Stimulated activated CD8-positive, alpha-beta memory T cell treated with anti-CD3 and anti-CD28 coated beads, Interleukin-2, amount 100 ng/mL, for 48 hours (primary cell): Measurements from ENCODE around the gene HELLS.
"Not testable (repeated sequence)": the region's sequence is repeated elsewhere in the genome, so short reads cannot be mapped to it uniquely, and the experiment has no call there.

Experiments used
- DNase-seq, 2 donors: peaks; one replicate each; pipeline ENCODE4 v3.0.0-alpha.2; 2020; ENCODE audit warnings: low read depth in 2 of 2

HELLS gene

DNA sequence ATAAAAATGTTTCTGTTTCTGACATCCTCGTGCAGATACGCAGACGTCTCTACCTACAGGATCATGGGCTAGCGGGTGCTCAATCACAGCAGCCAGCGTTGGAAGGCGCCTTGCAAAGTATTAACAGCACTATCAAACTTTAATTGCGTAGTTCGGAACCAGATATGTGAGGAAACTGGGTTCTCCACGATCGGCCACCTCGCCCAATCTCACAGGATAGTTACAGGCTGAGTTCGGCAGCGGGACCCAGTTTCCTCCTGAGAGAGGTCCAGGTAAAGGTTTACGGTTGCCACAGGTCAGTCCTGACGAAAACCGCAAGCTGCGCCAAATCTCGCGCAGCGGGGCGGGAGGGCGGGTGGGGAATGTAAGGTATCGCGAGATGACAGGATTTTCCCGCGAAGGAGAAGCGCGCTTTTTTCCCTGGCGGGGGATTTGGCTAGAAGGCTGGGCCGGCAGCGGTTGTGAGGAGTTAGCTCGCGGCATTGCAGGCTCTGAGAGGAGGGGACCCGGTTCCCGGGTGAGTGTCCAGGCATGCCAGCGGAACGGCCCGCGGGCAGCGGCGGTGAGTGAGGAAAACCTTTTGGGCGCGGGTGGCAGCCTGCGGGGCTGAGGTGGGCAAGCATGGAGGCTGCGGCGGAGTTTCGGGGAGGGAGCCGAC is at the start of gene HELLS:
HELLS (plus strand) TSS at position 398 of the 658 bp plus-strand sequence; CDS start at position 532, 134 bp downstream.
- DNase-seq: peak; percentile 63 to 67

DNA sequence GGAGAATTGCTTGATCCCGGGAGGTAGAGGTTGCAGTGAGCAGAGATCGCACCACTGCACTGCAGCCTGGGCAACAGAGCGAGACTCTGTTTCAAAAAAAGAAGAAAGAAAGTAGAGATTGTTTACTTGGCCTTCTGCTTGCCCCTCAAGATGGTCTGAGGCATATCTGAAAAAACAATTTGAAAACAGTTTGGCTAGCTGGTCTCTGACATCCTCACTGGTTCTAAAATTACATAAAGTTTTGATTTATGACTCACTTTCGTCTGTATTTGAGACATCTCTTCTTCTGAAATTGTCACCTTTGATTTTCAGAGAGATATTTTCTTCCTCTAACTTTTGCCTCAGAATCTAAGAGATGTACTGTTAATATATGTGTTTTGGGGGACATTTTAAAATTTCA is 49.6 kb upstream of the HELLS start:
- no peak for DNase-seq

DNA sequence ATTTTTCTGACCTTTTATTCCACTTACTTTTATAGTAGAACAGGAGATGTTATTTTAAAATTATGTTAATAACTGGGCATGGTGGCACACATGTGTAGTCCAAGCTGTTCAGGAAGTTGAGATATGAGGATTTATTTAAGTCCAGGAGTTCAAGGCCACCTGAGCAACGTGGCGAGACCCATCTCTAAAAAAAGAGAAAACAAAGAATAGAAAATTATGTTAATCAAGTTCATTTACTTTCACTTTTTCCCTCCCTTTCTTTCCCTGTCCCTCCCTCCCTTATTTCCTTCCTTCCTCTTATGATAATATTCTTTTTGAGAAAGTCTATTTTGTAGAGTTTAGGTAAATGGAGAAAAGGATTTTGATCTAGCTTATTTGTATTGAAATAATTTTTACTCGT is 48.9 kb upstream of the HELLS start:
- no peak for DNase-seq

DNA sequence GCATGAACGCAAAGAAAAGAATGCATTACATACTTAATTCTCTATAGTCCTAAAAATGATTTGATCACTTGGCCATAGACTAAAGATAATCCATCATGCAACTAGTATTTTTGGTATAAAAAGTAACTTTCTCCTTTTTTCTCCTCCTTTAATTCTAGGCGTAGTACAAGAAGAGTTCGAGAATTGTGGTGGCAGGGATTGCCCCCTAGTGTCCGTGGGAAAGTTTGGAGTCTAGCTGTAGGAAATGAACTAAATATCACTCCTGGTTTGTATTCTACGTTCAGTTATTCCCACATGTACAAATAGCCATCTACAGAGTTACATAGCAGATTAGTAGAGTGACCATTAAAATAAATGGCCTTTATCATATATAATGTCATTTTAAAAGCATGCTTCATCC is 45.5 kb upstream of the HELLS start:
- DNase-seq: no peak

DNA sequence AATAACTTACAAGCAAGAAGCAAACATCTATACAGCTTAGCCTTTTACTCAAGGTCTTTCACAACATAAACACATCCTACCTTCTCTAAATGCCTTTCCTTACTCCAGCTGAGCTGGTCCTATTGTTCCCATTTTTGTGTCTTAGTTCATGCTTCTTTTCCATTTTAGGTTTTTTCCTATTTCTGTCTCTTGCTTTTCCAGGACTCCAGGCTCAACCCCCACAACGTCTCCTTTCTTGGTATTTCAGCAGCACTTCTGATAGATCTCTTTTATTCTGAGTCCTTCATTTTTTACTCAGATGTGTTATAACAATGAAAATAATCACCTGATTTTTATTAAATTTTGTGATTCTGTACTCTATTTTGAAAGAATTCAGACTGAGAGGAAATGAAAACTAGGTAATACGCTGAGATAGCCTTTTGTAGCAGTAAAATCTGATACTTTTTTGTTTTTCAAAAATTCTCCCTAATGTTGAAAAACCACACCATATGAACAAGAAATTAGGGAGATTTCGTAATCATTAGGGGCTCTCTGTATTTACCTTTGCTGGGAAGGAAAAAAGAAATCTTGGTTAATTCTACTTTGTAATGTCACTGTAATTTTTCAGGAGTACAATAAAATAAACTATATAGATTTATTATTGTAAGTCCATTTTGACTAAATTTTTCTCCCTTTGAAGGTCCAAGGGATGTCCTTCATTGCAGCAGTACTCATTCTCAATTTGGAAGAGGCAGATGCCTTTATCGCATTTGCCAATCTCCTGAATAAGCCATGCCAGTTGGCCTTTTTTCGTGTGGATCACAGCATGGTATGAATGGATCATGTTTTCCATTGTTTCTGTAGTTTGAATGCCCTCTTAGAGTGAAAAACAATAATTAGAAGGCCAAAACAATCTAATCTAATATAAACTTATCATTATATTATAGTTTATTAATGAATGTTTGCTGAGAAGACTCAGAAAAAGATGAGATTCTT is 24.0 kb upstream of the HELLS start:
- no peak for DNase-seq

DNA sequence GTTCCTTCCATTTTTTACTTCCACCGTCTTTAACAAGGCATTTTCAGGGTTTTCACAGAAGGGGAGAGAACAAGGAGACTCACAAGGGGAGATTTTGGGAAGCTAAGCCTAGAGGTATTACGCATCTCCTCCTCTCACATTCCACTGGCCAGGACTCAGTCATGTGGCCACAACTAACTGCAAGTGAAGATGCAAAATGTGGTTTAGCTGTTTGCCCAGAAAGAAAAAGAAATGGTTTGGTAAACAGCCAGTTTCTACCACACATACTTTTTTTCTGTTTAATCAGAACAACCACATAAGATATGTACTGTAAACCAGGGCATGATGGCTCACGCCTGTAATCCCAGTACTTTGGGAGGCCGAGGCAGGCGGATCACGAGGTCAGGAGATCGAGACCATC is 21.4 kb upstream of the HELLS start:
- no peak for DNase-seq

DNA sequence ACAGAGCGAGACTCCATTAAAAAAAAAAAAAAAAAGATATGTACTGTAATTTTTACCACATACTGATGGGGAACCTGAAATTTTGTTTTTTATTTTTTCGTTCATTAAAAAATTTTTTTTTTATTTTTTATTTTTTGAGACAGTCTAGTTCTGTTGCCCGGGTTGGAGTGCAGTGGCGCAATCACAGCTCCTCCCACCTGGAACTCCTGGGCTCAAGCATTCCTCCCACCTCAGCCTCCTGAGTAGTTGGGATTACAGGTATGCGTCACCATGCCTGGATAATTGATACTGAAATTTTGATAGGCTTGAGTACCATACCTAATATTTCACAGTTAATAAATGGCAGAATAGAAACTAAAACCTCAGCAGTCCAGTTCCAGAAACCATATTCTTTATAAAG is 20.9 kb upstream of the HELLS start:
- no peak for DNase-seq

DNA sequence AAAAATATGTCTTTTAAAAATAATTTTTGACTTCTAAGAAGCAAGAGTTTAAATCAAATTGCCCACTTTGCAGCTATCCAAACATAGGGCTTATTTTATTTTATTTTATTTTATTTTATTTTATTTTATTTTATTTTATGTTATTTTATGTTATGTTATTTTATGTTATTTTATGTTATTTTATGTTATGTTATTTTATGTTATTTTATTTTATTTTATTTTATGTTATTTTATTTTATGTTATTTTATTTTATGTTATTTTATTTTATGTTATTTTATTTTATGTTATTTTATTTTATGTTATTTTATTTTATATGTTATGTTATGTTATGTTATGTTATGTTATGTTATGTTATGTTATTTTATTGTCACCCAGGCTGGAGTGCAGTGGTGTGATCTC is 14.0 kb upstream of the HELLS start:
- not testable (repeated sequence) for DNase-seq

DNA sequence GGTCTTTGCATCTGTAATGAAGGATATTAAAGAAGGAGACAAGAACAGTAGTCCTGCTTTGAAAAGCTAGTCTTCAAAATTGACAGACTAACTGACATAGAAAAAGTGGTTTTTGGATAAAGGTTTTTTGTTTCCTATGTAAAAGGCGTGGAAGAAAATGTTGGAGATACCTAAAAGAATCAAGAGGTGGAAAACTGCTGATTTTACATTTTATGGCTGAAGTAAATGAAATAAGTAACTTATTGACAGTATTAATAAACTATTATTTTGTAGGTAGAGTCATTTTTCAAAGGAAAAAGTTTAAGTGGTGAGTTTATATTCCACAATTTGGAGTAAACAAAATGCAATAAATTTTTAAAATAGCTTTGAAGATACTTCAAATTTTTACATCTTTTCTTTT is 12.6 kb upstream of the HELLS start:
- DNase-seq: no peak

DNA sequence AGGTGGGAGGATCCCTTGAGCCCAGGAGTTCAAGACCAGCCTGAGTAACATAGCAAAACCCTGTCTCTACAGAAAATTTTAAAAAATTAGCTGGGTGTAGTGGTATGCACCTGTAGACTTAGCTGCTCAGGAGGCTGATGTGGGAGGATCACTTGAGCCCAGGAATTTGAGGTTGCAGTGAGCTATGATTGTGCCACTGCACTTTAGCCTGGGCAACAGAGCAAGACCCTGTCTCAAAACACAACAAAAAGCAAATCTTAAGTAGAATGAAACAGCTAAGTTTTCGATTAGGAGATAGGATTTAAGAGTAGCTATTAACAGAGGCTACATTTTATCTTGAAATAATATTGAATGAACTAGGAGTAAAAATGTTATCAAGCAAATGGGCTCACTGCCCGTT is 3.3 kb upstream of the HELLS start:
- not testable (repeated sequence) for DNase-seq

DNA sequence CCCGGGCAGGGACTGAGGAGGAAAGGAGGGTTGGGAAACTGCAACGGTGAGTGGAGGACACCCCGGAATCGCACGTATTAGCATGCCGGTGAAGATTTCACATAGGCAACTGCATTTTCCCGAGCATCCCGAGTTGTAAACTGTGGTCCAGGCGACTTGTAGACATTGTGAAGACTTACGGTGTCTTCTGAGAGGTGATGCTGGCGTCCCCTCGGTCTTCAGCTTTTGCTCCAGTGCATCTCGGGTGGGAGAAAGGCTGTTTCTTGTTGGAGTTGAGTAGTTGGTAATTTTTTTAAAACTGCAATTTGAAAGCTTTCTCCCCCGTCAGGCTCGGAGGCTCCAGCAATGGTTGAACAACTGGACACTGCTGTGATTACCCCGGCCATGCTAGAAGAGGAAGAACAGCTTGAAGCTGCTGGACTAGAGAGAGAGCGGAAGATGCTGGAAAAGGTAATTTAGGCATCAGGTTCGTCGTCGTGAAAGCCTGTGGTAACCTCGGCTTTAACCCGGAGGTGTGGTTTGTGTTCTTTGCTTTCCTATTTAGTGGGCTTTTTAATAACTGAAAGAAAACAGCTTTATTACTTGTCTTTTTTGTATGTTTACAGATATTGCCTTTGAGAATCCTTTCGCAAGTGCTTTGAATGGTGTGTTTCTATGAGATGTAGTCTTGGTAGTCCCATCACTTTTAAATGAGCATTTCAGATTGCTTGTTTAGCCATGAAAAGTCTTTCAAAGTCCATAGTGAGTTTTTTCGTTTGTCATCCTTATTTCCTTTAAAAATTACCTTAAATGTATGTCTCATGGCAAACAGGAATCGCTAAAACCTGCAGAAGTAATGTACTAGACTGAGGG is 687 bp downstream of the HELLS start:
- no peak for DNase-seq

DNA sequence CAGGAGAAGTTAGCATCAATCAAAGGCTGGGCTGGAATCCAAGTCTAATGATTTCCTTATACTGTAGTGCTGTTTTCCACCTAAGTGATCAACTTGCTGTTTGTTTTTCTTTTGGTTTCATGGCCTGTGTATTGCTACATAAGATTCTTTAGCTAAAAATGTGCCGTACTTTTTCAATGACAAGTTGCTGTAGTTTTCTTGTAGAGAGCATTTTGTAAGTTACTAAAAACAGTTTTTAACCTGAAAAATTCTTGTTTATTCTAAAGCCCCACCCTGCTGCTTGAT is 1.3 kb downstream of the HELLS start:
- DNase-seq: no peak

DNA sequence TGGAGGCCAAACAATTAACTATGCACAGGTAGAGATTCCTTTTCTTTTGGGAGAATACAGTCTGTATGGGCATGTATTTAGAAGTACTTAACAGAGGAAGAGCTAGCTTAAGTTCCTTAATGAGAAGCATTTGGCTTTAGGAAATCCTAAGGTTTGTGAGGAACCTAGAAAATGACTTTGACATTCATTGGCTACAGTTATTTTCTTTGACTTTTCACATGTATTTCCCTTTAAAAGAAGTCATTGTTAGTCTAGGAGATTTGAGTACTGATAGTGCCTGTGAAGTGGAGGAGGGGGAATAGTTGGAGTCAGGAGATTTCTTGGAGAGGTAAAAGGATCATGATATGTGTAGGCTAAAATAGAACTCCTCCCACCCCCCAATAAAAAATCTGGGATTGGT is 3.6 kb downstream of the HELLS start:
- no peak for DNase-seq

DNA sequence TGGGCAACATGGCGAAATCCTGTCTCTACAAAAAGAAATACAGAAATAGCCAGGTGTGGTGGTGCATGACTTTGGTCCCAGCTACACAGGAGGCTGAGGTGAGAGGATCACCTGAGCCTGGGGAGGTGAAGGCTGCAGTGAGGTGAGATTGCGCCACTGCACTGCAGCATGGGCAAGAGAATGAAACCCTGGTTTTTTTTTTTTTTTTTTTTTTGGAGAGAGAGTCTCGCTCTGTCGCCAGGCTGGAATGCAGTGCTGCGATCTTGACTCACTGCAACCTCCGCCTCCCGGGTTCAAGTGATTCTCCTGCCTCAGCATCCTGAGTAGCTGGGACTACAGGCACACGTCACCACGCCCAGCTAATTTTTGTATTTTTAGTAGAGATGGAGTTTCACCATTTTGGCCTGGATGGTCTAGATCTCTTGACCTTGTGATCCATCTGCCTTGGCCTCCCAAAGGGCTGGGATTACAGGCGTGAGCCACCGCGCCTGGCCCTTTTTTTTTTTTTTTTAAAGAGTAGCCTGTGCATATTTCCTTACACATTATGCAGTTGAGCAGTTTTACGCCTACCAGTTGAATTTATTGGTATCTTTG is 22.2 kb downstream of the HELLS start:
- not testable (repeated sequence) for DNase-seq

DNA sequence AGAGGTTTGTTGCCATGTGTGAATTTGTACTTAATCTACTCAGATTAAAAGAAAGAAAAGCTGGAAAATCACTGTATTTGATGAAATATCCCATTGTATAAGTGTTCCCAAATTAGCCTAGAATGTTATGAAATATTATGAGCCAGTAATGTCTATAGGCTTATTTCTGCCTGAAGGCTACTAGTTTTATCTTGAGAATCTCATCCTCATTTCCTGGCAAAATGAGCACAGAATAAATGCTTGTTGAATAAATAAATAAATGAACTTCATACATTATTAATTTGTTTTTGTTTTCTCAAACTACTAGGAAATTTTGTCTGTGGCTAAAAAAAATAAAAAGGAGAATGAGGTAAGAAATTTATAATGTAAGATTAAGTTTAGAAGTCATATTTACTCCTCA is 25.5 kb downstream of the HELLS start:
- no peak for DNase-seq

DNA sequence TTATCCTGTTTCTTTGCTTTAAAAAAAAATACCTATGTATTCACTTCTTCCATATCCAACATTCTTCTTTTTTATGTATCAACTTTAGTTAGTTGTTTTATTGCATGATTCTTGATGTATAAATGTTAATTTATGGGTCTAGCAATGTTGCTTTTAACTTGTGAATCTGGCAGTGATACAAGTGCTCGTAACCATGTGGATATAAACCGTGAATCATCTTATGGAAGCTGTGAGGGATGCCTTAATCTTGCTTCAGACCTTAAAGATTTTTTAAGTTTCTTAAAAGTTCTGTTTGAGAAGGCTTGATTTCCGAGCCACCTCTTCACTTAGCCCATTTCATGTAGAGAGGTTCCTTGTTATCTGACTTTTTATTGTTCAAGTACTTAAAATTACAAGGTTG is 25.9 kb downstream of the HELLS start:
- DNase-seq: no peak

DNA sequence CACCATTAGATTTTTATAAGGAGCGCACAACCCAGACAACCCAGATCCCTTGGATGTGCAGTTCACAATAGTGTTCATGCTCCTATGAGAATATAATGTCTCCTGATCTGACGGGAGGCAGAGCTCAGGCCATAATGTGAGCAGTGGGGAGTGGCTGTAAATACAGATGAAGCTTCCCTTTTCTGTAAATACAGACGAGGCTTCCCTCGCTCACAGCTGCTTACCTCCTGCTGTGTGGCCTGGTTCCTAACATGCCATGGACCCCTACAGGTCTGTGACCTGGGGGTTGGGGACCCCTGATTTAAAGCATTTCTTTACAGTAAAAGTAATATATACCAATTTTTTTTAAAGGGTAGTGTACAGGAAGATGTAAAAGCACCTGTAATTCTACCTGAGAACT is 33.2 kb downstream of the HELLS start:
- DNase-seq: no peak

DNA sequence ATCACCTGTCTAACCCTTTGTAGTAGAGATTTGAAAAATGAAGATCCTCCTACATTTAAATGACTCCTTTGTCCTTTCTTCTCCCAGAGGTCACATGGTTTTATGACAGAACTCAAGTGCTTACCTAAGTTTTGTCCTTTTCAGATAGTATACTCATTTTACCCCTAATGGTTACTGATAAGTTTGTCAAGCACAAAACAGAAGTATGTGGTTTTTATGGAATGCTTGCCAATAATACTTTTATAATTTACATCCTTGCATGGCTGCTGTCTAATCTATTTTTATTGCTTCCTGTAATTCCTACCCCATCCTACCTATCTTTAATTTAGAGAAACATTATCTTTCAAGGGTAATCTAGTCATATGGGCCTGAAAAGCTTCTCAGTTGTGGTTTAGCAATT is 37.5 kb downstream of the HELLS start:
- DNase-seq: no peak

DNA sequence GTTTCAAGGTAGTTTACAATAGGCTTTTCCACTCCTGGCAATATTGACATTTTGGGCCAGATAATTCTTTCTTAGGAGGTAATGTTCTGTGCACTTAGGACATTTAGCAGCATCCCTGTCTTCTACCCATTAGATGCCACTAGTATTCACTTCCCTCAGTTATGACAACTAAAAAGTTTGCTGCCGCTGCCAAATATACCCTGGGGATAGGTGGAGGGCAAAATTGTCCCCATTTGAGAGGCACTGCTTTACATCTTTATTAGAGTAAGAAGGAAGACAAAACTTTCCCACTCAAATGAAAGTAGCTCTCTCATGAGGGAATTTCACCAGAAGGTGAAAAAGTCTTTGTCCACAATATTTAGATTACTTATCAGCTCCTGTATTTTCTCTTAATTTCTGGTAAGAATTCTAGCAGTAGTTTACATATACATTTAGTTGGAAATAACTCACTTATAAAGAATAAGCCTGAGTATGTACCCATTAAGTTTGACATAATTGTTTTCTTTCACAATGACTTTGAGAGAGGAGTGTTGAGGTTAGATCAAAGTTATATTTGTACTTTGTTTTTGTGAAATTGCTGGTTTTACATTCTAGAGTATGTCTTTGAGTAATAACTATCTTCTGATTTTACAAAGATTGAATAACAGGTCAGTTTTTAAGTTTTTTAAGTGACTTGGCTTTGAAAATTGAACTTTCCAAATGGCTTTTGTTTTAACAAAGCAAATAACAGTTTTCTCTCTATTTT is 46.0 kb downstream of the HELLS start:
- no peak for DNase-seq

DNA sequence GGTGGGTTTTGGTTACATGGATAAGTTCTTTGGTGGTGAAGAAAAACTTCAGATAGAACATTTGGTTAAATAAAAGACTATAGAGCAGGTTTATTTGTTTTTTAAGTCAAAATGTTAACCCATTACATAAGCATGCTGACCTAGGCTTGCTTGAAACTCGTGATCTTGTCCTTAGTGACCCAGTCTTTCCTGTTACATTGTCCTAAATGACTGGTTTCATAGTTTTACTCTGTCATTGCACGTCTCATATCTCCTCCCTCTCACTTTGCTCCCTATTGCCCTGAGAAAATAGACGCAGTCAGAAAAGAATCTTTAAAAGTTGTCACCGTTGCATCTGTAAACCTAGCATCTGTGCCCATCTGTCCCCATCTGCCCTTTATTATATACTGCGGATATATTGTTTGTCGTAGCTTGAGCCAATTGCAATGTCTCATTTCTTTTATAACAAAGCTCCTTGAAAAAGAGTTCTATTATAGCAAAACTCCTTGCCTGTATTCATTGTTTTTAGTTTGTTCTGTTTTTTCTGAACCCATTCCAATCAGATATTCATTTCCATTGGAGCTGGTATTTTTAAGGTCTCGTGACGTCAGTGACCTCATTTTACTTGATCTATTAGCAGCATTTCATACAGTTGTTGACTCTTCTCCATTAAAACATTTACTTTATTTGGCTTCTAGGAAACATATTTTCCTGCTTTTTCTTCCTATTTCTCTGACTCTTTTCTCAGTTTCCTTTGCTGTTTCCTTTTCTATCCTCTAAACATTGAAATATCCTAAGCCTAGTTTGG is 57.3 kb downstream of the HELLS start:
- DNase-seq: no peak

DNA sequence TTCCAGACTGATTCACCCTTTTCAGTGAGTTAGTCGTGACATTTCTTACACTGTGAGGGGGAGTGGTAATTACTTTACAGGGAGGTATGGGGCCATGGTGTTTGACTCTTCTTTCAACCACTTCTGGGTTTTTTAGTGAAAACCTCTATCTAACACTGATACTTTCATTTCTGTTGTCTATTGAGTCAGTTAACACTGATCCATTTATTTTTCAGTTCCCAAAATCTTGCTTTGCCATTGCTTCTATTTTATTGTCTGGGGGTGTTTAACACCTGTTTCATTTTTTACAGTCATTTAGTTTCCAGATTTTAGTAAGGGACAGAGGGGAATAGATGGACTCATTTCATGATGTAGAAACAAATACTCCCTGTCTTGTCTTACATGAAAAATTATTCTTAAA is 61.5 kb downstream of the HELLS start:
- DNase-seq: no peak
